Bladder microvascular endothelial cell (primary cell): ENCODE data around the gene CDH12. TPM values are rescaled to one million over a fixed set of nuclear protein-coding genes. Genes with fewer than 3 reads are reported as not detected.

ENCODE experiments used
- total RNA-seq: library from RNA; depleted of rRNA; stranded (reverse); fragments of >200 nt; gene quantifications from 2 replicates; pipeline ENCODE4 v1.2.3, GENCODE V29; 2014

Gene CDH12
- total RNA-seq = not detected in 2 replicates

DNA sequence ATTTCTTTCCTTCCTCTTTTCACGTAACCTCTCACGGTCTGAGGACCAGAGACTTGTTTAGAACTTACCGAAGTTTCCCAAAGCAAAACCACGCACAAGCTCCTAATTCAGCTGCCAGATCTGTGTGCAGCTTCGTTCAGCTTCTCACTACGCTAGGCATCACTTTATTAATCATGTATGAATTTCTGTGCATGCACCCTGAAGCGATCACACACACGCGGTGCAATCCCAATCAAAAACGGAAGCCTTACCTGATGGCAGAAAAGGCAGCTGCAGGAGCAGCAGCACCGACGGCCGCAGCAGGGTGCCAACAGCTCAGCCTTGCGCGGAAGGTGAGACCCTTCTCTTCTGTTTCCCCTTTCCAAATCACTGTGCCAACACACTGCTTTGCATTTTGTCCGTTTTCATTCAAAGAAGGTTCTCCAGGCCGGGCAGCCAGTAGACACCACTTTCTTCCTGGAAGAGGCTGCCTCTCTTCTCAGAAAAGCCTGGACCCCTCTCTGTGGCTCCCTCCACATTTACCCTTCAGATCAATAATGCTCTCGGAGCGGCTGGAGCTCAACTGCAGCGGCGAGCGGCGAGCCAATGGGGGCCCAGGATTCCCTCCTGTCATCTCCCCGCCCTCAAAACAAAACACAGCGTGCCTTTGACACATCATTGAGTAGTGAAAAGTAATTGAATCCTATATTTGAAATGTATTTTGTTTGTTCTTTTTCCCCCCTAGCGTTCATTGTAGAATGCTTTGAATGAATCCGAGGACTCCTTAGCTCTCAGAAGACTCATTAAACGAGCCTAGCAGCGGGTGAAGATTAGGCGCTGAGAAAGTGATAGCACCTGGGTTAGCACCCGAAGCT, at the start of gene CDH12:
CDH12 (minus strand) TSS at position 538 of the 854 bp plus-strand sequence.

